SK-N-SH treated with all-trans-retinoic acid at 6 μM for 48 hours (cell line): ENCODE measurements around the gene ARL15.

Experiments
- ATAC-seq: fragments of 200-7000 bp; cut with Tn5 transposase; 3 replicates; pipeline ENCODE4 v1.9.1; 2020; ENCODE audit warnings: mild to moderate bottlenecking, moderate library complexity
- ARNTL ChIP-seq: fragments of 450-650 bp; formaldehyde crosslinking; IDR thresholded peaks from 2 replicates; pipeline ENCODE4 v1.5.0; 2020; ENCODE audit warnings: low read depth, mild to moderate bottlenecking, moderate library complexity, borderline replicate concordance
- BACH2 ChIP-seq: fragments of 250-450 bp; sonication (Bioruptor Pico); IDR thresholded peaks from 2 replicates; pipeline ENCODE4 v1.9.0; 2021; ENCODE audit warnings: mild to moderate bottlenecking, borderline replicate concordance
- CSDC2 ChIP-seq: fragments of 250-450 bp; sonication (Bioruptor Pico); IDR thresholded peaks from 2 replicates; pipeline ENCODE4 v1.5.0; 2020; ENCODE audit warnings: mild to moderate bottlenecking, moderate library complexity
- ESRRG ChIP-seq: fragments of 250-450 bp; sonication (Bioruptor Pico); IDR thresholded peaks from 2 replicates; pipeline ENCODE4 v1.6.1; 2021; ENCODE audit warnings: mild to moderate bottlenecking
- GLIS3 ChIP-seq: fragments of 250-450 bp; sonication (Bioruptor Pico); IDR thresholded peaks from 2 replicates; pipeline ENCODE4 v1.5.0; 2020; ENCODE audit warnings: mild to moderate bottlenecking, moderate library complexity
- ISL1 ChIP-seq: fragments of 250-450 bp; sonication (Bioruptor Pico); IDR thresholded peaks from 2 replicates; pipeline ENCODE4 v2.1.2; 2022; ENCODE audit warnings: mild to moderate bottlenecking, moderate library complexity
- OSR1 ChIP-seq: fragments of 250-450 bp; sonication (Bioruptor Pico); IDR thresholded peaks from 2 replicates; pipeline ENCODE4 v1.8.0; 2022; ENCODE audit warnings: moderate library complexity, mild to moderate bottlenecking, inconsistent platforms
- PPARA ChIP-seq: fragments of 250-450 bp; sonication (Bioruptor Pico); IDR thresholded peaks from 2 replicates; pipeline ENCODE4 v1.5.0; 2020; ENCODE audit warnings: mild to moderate bottlenecking, borderline replicate concordance
- RARB ChIP-seq: fragments of 250-450 bp; sonication (Bioruptor Pico); IDR thresholded peaks from 2 replicates; pipeline ENCODE4 v1.8.0; 2021; ENCODE audit warnings: mild to moderate bottlenecking, moderate library complexity
- SNAI2 ChIP-seq: fragments of 250-450 bp; sonication (Bioruptor Pico); IDR thresholded peaks from 2 replicates; pipeline ENCODE4 v1.5.0; 2020; ENCODE audit warnings: mild to moderate bottlenecking, moderate library complexity
- TCF4 ChIP-seq: fragments of 250-450 bp; sonication (Bioruptor Pico); IDR thresholded peaks from 2 replicates; pipeline ENCODE4 v1.8.0; 2021; ENCODE audit warnings: mild to moderate bottlenecking, moderate library complexity, borderline replicate concordance
- TOX ChIP-seq: fragments of 250-450 bp; sonication (Bioruptor Pico); IDR thresholded peaks from 2 replicates; pipeline ENCODE4 v1.8.0; 2021; ENCODE audit warnings: mild to moderate bottlenecking, moderate library complexity, borderline replicate concordance
- ZC3H10 ChIP-seq: fragments of 250-450 bp; sonication (Bioruptor Pico); IDR thresholded peaks from 2 replicates; pipeline ENCODE4 v1.5.1; 2021; ENCODE audit warnings: mild to moderate bottlenecking, moderate library complexity
- ZFP3 ChIP-seq: fragments of 250-450 bp; sonication (Bioruptor Pico); IDR thresholded peaks from 2 replicates; pipeline ENCODE4 v1.5.0; 2020; ENCODE audit warnings: mild to moderate bottlenecking, moderate library complexity
- ZFP30 ChIP-seq: fragments of 450-650 bp; formaldehyde crosslinking; IDR thresholded peaks from 2 replicates; pipeline ENCODE4 v1.5.0; 2022; ENCODE audit warnings: mild to moderate bottlenecking, moderate library complexity
- ZNF565 ChIP-seq: fragments of 450-650 bp; formaldehyde crosslinking; conservative IDR thresholded peaks from 2 replicates; pipeline ENCODE4 v1.5.0; 2020; ENCODE audit warnings: low read depth, mild to moderate bottlenecking, moderate library complexity
- ZNF70 ChIP-seq: fragments of 450-650 bp; formaldehyde crosslinking; IDR thresholded peaks from 2 replicates; pipeline ENCODE4 v1.5.0; 2020; ENCODE audit warnings: mild to moderate bottlenecking, moderate library complexity
- ZNF8 ChIP-seq: fragments of 450-650 bp; formaldehyde crosslinking; IDR thresholded peaks from 2 replicates; pipeline ENCODE4 v1.5.0; 2020; ENCODE audit warnings: mild to moderate bottlenecking, moderate library complexity
- TF ChIP-seq, protein P1 (sequence below): fragments of 250-450 bp; sonication (Bioruptor Pico); IDR thresholded peaks from 2 replicates; pipeline ENCODE4 v1.8.0; 2021; ENCODE audit warnings: low read depth, mild to moderate bottlenecking, moderate library complexity, borderline replicate concordance
- TF ChIP-seq, protein P2 (sequence below): fragments of 250-450 bp; sonication (Bioruptor Pico); IDR thresholded peaks from 2 replicates; pipeline ENCODE4 v1.5.1; 2020; ENCODE audit warnings: low read depth, mild to moderate bottlenecking, moderate library complexity
- TF ChIP-seq, protein P3 (sequence below): fragments of 250-450 bp; sonication (Bioruptor Pico); IDR thresholded peaks from 2 replicates; pipeline ENCODE4 v1.5.1; 2021; ENCODE audit warnings: mild to moderate bottlenecking, moderate library complexity
- TF ChIP-seq, protein P4 (sequence below): fragments of 250-450 bp; sonication (Bioruptor Pico); IDR thresholded peaks from 2 replicates; pipeline ENCODE4 v1.8.0; 2020; ENCODE audit warnings: mild to moderate bottlenecking, moderate library complexity, borderline replicate concordance

ARL15 gene

GRCh38 chr5:53940921-53941320 lies 369.5 kb downstream of the ARL15 start:
- TF ChIP-seq ZNF70 (CRISPR knock-in tag) (no peak), ESRRG (CRISPR knock-in tag) (no peak), TCF4 (CRISPR knock-in tag) (no peak), TOX (CRISPR knock-in tag) (no peak), ZNF8 (no peak), PPARA (CRISPR knock-in tag) (no peak), ZFP3 (no peak), ZFP30 (CRISPR knock-in tag) (no peak), CSDC2 (no peak), ISL1 (CRISPR knock-in tag) (no peak), ZC3H10 (CRISPR knock-in tag) (no peak)
- TF ChIP-seq, protein P1, sequence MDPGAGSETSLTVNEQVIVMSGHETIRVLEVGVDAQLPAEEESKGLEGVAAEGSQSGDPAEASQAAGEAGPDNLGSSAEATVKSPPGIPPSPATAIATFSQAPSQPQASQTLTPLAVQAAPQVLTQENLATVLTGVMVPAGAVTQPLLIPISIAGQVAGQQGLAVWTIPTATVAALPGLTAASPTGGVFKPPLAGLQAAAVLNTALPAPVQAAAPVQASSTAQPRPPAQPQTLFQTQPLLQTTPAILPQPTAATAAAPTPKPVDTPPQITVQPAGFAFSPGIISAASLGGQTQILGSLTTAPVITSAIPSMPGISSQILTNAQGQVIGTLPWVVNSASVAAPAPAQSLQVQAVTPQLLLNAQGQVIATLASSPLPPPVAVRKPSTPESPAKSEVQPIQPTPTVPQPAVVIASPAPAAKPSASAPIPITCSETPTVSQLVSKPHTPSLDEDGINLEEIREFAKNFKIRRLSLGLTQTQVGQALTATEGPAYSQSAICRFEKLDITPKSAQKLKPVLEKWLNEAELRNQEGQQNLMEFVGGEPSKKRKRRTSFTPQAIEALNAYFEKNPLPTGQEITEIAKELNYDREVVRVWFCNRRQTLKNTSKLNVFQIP (CRISPR knock-in tag) = no peak
- TF ChIP-seq, protein P2, sequence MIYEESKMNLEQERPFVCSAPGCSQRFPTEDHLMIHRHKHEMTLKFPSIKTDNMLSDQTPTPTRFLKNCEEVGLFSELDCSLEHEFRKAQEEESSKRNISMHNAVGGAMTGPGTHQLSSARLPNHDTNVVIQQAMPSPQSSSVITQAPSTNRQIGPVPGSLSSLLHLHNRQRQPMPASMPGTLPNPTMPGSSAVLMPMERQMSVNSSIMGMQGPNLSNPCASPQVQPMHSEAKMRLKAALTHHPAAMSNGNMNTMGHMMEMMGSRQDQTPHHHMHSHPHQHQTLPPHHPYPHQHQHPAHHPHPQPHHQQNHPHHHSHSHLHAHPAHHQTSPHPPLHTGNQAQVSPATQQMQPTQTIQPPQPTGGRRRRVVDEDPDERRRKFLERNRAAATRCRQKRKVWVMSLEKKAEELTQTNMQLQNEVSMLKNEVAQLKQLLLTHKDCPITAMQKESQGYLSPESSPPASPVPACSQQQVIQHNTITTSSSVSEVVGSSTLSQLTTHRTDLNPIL (CRISPR knock-in tag) = no peak
- ATAC-seq = no peak

- no peak for ATAC-seq
- no peak for TF ChIP-seq ISL1 (CRISPR knock-in tag)
- TF ChIP-seq ZFP3 = no peak
- TF ChIP-seq ZC3H10 (CRISPR knock-in tag) = no peak
- TF ChIP-seq ZFP30 (CRISPR knock-in tag) = no peak
- TF ChIP-seq ZNF565 (CRISPR knock-in tag) = no peak
- no peak for TF ChIP-seq CSDC2
- TF ChIP-seq GLIS3 (CRISPR knock-in tag) = no peak
- TF ChIP-seq SNAI2 = no peak
- TF ChIP-seq TOX (CRISPR knock-in tag) = no peak
- TF ChIP-seq ZNF8 = no peak
- TF ChIP-seq, protein P3, sequence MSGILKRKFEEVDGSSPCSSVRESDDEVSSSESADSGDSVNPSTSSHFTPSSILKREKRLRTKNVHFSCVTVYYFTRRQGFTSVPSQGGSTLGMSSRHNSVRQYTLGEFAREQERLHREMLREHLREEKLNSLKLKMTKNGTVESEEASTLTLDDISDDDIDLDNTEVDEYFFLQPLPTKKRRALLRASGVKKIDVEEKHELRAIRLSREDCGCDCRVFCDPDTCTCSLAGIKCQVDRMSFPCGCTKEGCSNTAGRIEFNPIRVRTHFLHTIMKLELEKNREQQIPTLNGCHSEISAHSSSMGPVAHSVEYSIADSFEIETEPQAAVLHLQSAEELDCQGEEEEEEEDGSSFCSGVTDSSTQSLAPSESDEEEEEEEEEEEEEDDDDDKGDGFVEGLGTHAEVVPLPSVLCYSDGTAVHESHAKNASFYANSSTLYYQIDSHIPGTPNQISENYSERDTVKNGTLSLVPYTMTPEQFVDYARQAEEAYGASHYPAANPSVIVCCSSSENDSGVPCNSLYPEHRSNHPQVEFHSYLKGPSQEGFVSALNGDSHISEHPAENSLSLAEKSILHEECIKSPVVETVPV = no peak
- TF ChIP-seq BACH2 (CRISPR knock-in tag) = no peak
- no peak for TF ChIP-seq ESRRG (CRISPR knock-in tag)
- TF ChIP-seq ZNF70 (CRISPR knock-in tag) = no peak
- TF ChIP-seq, protein P1 (CRISPR knock-in tag) = no peak
Observed at GRCh38 chr5:53937467-53937866, 372.9 kb downstream of the ARL15 start.

DNA sequence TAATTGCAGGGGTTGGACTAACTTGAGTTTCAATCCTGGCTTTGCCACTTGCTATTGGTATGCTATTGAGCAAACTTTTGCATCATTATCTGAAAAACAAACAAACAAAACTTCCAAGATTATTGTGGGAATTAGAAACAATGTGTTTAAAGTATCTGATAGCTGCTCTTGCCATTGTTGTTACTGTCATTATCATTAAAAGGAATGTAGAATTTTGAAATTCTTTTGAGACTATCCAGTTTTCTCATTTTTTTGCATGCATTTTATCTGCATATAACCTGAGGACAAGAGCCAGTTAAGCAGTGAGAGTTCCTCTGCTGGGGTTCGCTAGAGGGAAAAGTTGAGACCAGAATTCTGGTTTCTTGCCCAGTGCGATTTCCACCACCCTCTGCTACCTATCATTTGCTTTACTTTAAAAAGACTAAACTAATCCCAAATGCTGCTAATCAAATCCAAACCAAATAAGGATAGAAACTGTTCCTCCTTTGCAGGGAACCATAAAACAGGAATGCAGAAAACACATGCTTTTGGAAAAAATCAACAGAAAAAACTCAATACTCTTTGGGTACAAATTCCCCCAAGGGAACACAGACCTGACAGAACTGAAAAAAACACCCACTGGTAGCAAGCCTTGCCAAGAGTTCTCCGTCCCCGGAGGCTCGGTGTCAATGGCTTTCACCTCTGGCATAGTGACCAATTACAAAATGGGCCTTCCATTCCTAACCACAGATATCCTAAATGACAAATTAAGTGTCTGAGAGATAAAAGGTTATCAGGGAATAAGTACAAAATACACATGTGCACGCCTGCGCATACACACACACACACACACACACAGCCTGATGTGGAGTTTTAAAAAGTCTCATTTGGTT lies 373.7 kb downstream of the ARL15 start:
- TF ChIP-seq BACH2 (CRISPR knock-in tag) (no peak), CSDC2 (no peak), ZNF565 (CRISPR knock-in tag) (no peak), GLIS3 (CRISPR knock-in tag) (no peak), RARB (no peak), ZFP30 (CRISPR knock-in tag) (no peak), ZNF70 (CRISPR knock-in tag) (no peak), PPARA (CRISPR knock-in tag) (no peak), ARNTL (CRISPR knock-in tag) (no peak), OSR1 (CRISPR knock-in tag) (no peak), SNAI2 (no peak), ISL1 (CRISPR knock-in tag) (no peak), TOX (CRISPR knock-in tag) (no peak), TCF4 (CRISPR knock-in tag) (no peak)
- TF ChIP-seq, protein P3 = no peak
- TF ChIP-seq, protein P2 (CRISPR knock-in tag) = no peak
- TF ChIP-seq, protein P4, sequence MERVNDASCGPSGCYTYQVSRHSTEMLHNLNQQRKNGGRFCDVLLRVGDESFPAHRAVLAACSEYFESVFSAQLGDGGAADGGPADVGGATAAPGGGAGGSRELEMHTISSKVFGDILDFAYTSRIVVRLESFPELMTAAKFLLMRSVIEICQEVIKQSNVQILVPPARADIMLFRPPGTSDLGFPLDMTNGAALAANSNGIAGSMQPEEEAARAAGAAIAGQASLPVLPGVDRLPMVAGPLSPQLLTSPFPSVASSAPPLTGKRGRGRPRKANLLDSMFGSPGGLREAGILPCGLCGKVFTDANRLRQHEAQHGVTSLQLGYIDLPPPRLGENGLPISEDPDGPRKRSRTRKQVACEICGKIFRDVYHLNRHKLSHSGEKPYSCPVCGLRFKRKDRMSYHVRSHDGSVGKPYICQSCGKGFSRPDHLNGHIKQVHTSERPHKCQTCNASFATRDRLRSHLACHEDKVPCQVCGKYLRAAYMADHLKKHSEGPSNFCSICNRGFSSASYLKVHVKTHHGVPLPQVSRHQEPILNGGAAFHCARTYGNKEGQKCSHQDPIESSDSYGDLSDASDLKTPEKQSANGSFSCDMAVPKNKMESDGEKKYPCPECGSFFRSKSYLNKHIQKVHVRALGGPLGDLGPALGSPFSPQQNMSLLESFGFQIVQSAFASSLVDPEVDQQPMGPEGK (CRISPR knock-in tag) = no peak
- TF ChIP-seq, protein P1 (CRISPR knock-in tag) = no peak
- no peak for ATAC-seq
